ENCODE measurements around the gene CSAG3.
"Not testable (repeated sequence)": the region's sequence is repeated elsewhere in the genome, so short reads cannot be mapped to it uniquely, and the experiment has no call there.

- TF ChIP-seq CTCF (IDR thresholded peaks at IDR 0.05; ENCODE audit: insufficient read depth, low read length); POLR2AphosphoS5 (IDR thresholded peaks at IDR 0.05; ENCODE audit: low read depth): not testable (repeated sequence)
Observed at GRCh38 chrX:152753686-152754650, 5.0 kb upstream of the CSAG3 start, which contains the start of gene MAGEA2.
